GM21367 (cell line): ENCODE data around the gene DDR2.
A peak's percentile ranks its signal among the peaks of the same experiment; 100 is the strongest.
"Not testable (repeated sequence)": the region's sequence is repeated elsewhere in the genome, so short reads cannot be mapped to it uniquely, and the experiment has no call there.

ENCODE experiments used
- ATAC-seq: cut with Tn5 transposase; IDR thresholded peaks from one replicate; pipeline ENCODE4 v1.9.1; 2021; ENCODE audit not compliant: unreplicated experiment

The DDR2 gene

DNA sequence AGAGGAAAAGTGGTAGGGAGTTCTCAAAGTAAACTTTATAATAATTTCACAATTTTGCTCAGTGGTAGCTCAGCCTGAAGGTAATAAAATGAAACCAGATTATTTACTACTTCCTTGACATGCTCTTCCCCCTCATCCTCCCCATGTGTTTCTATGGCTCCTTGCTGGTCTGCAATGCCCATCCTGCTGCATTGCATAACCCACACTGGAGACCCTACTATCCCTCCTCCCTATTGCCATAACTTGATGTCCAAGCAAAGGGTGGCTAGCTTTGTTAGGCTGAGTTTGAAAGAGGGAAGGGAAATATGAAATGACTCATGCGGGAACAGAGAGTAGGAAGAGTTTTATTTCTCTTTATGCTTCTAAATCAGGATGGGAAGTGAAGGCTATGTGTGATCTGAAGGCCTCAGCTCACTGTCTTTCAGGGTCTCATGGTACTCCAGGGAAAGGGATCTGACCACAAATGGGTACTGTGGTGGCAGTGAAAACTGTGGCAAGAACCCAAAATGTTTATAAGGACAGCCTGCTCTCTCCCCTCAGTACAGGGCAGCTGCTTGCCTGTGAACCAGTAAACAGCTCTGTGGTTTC is 121.8 kb downstream of the DDR2 start:
- ATAC-seq: no peak

GRCh38 chr1:162755306-162755705 is 123.0 kb downstream of the DDR2 start:
- ATAC-seq: no peak

- no peak for ATAC-seq
These were observed 124.3 kb downstream of the DDR2 start for GRCh38 chr1:162756523-162756922.

DNA sequence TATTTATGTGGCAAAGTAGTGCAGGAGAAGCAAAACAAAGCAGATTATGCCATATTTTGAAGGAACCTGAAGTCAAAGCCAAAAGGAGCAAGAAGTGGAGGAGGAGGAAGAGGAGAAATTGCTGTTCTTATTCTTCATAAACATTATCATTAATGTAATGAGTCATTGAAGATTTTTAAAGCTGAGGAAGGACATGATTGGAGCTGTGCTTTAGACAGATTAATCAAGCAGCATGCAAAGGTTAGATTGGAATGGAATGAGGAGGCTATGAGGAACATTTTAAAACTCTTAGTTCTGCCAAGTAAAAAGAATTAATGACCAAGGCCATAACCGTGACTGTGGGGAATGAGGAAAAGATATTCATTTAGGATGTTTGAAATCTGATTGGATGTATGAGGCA is 125.2 kb downstream of the DDR2 start:
- no peak for ATAC-seq

DNA sequence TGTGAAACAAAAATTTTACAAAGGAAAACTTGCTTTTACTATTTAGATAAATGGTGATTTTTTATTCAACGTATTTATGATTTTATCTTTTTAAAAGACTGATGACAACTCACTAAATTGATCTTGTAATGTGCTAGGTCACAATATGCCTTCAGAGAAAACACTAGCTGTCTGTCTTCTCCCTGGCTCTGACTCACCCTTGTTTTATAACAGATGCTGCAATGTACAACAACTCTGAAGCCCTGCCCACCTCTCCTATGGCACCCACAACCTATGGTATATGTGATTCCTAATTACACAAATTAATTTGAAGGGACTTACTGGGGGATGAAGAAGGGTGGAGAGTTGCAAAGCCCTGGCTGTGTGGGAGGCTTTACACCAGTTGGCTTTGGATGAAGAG is 133.5 kb downstream of the DDR2 start:
- ATAC-seq: no peak

DNA sequence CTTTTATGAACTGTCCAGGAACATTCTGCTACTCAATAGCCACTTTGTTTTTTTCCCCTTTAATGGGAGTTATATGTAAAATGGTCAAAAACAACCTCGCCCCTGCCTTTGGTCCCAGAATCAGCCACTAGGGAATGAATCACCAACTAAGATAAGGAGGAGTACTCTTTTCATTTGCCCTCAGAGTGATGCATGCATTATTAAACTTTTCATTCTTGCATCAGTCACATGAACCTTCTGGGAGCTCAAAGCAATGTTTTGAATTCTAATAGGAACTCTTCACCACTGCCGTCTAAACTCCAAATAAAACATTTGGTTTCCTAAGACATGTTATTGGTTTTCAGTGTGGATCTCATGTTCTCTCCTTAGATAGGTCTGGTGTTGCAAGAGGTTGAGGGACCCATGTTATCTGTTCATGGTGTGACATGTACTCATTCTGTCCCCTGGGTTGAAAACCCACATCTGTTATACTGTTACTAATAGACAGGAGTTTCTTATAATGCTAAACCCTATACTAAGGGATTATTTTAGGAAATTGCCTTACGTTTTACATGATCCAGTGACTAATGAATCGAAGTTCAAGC is 140.4 kb downstream of the DDR2 start:
- no peak for ATAC-seq

DNA sequence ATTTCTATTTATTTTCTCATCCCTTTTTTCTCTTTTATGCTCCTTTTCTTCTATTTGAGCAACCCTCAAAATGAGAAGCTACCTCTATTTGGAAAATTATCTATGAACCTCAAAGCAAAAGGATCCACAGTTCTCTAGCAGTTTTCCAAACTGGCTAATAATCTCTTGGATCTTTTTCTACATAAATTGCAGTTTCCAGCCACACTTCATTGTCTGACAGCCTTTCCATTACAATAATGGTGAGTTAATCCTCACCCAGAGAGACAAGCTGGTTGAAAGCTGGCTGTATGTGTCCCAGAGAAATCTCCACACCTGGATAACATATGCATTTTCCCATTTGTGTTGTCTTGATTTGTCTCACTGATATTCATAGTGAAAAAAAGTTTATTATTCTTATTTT is 141.7 kb downstream of the DDR2 start:
- no peak for ATAC-seq

DNA sequence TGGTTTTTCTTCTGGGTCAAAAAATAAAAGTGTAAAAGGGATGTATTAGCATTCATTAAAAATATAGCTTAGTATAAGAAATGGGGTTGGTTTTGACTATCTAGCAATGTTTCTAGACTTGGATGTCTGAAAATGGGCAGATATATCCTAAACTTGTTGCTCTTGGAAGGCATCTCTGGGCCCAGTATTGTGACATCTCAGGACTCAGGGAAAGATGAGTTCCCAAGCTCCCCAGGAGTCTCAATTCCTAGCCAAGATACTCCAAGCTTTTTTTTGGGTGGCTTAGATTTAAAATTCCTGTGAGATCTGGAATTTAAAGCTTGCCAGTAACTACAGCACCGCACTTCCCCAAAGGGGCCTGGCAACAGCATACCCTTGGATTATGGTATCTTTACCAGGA is 146.8 kb downstream of the DDR2 start:
- ATAC-seq: no peak

GRCh38 chr1:162782671-162783070 is 150.4 kb downstream of the DDR2 start:
- ATAC-seq: no peak

DNA sequence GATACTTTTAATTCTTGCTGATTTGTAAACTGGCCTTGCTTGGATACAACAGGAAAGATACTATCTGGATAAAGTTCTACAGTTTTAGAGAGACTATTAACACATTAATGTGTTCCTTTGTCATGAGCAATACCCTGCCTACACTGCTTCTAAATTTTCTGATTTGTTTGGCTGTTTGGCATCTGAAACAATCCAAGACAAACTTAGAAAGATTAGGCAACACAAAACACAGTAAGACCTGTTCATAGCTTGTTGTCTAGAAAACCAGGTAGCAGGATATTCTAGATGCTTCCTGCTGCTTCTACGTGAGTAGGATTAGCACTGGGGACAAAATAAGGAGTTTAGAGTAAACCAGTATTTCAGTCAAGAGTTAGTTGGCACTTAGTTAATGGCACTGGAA is 152.7 kb downstream of the DDR2 start:
- not testable (repeated sequence) for ATAC-seq

DNA sequence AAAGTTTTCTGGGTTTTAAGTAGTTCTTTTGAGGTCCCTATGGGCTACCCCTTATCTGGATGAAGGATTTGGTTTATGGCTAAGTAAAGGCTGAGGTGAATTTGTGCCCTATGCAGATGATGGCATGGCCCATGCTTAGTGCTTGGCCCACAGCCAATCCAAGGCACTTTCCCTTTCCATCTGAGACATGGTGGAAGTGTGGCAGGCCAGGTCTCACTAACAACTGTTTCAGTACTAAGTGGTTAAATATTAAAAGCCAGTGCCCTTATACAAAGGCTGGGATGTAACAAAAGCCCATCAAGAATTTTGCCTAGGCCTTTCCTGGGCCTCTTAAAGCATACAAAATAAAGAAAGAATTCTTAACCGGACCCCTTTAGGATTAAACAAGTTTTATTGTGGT is 156.5 kb downstream of the DDR2 start:
- ATAC-seq: not testable (repeated sequence)

GRCh38 chr1:162790303-162790984 is 158.2 kb downstream of the DDR2 start, which contains the start of gene HSD17B7:
Gene HSD17B7, plus strand, starts transcription at chr1:162790702. Its CDS starts 99 bp downstream, at chr1:162790801.
- ATAC-seq: peak; percentile 99

GRCh38 chr1:162790985-162791357 is 158.7 kb downstream of the DDR2 start:
- ATAC-seq: not testable (repeated sequence)

DNA sequence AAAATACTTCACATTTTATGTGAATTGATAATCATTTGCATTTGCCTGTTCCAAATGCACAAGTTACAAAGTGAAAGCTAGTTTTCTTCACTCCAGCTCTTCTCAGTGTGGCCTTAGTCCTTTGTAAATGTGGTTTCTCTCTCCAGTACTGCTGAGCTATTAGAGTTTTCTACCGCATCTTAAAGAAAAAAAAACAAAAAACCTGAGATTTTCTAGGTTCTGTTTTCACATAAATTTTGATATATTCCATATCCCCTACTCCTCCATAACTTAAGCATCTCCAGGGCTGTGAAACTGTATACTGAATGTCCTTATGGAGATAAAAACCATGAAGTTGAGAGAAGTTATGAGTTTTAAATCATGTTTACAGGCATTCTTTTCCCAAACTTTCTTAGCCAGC is 162.0 kb downstream of the DDR2 start:
- not testable (repeated sequence) for ATAC-seq

DNA sequence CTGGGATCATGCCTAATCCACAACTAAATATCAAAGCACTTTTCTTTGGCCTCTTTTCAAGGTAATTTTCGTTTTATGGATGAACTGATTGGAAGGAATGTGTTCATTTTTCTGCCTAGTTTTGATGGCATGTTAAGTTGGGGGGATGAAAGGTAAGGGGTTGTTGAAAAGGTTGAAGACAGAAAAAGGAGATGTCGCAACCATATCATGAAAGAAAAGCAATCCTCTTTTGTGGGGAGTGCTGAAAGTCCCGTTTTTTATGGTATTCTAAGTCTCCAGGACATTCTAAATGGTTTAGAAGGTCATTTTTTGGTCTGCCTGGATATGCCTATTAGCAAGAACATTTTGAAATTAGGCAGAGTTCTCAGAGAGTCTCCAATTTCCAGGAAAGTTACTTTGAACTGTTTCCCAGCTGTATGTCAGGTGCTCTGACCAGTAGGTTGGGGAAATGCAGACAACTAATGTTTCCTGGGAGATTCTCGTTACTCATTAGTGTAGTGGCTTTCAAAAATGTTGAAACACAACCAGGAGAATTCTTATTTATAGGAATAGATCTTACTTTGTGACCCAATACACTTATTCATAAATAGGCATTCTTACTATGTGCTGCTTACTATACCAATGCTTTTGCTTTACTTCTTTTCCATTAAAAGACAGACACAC is 164.5 kb downstream of the DDR2 start:
- not testable (repeated sequence) for ATAC-seq

DNA sequence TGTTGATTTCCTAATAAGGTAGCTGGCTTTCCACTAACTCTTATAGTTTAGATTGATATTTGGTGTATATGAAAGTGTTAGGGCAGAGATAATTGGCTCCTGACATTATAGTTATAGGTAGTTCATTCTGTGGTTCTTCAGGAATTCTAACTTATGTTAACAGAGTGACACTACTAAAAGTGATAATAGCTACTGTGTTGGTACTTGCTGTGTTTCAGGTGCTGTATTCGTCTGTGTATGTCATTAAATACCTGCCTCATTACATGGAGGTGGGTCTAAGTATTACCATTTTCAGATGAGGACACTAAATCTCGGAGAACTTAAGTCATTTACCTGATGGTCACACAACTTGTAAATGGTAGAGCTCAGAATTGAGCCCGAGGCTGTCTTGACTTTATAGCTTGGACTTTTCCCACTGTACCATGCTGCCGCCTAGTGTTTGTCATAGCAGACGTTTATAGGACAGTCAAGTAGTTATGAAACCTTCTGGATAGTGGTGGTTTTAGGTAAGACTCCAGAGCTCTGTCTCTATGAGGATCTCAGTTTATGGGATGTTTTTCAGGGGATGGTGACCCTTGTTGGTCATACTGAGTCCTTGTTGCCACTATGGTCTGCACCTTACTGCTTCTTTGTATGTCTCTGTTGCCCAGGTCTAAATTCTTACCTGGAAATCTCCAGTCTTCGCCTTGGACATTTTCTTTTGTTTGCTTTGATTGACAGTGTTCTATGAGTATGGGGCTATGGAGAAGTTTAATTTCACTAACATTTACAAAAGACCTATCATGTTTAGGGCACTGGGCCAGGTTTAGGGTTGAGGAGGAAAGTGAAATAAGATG is 167.9 kb downstream of the DDR2 start:
- not testable (repeated sequence) for ATAC-seq

DNA sequence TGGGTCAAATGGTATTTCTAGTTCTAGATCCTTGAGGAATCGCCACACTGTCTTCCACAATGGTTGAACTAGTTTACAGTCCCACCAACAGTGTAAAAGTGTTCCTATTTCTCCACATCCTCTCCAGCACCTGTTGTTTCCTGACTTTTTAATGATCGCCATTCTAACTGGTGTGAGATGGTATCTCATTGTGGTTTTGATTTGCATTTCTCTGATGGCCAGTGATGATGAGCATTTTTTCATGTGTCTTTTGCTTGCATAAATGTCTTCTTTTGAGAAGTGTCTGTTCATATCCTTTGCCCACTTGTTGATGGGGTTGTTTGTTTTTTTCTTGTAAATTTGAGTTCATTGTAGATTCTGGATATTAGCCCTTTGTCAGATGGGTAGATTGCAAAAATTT is 175.2 kb downstream of the DDR2 start:
- not testable (repeated sequence) for ATAC-seq

GRCh38 chr1:162812357-162812756 is 180.1 kb downstream of the DDR2 start:
- not testable (repeated sequence) for ATAC-seq

GRCh38 chr1:162818136-162818535 is 185.9 kb downstream of the DDR2 start:
- ATAC-seq: not testable (repeated sequence)

- ATAC-seq: not testable (repeated sequence)
These were observed 186.4 kb downstream of the DDR2 start for GRCh38 chr1:162818666-162819065.
